ENCODE measurements around the gene PDLIM5.

GRCh38 chr4:94484818-94485217, 33.1 kb downstream of the PDLIM5 start:
- no peak for TF ChIP-seq CTCF (IDR thresholded peaks at IDR 0.05; ENCODE audit: low read depth, low read length, poor library complexity, severe bottlenecking)
- no peak for TF ChIP-seq EZH2phosphoT487 (IDR thresholded peaks at IDR 0.05; ENCODE audit: borderline replicate concordance, low read length)
